Amniotic epithelial cell (primary cell): ENCODE measurements around the gene MKI67.
"Not testable (repeated sequence)": the region's sequence is repeated elsewhere in the genome, so short reads cannot be mapped to it uniquely, and the experiment has no call there.

Experiments used
- DNase-seq: peaks from one replicate; pipeline ENCODE4 v3.0.0-alpha.2; 2010; ENCODE audit warnings: low read depth

Gene MKI67

GRCh38 chr10:128109707-128110106 lies 16.5 kb downstream of the MKI67 start:
- DNase-seq, result no peak

DNA sequence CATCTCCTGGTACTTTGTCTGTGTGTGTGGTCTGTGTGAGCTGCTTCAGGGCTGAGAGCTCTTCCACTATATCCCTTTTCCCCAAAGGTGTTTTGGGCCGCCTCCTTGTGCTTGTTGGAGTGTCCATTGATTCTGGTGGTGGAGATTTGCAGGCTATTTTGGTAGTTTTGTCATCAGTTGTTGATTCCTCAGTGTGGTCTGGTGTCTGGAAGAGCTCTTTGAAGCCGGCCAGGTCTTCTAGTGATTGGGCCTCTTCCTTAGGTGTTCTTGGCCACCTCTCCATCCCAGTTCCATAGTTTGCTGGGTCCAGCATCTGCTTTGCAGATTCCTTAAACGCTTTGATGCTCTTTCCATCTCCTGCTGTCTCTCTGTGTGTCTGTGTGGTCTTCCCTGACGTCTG lies 20.8 kb downstream of the MKI67 start:
- no peak for DNase-seq

DNA sequence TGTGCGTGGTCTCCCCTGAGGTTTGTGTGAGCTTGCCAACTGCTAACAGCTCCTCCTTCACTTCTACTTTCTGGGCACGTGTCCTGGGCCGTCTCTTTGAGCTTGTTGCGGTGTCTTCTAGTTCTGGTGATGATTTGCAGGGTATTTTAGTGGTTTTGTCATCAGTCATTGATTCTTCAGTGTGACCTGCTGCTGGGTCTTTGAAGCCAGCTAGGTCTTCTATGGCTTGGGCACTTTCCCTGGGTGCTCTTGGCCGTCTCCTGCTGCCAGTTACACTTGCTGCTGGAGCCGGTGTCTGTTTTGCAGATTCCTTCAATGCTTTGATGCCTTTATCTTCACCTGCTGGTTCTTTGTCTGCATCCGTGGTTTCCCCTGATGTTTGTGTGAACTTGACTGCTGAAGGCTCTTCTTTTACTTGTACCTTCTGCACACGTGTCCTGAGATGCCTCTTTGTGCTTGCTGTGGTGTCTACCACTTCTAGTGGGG lies 23.0 kb downstream of the MKI67 start:
- DNase-seq, result no peak

DNA sequence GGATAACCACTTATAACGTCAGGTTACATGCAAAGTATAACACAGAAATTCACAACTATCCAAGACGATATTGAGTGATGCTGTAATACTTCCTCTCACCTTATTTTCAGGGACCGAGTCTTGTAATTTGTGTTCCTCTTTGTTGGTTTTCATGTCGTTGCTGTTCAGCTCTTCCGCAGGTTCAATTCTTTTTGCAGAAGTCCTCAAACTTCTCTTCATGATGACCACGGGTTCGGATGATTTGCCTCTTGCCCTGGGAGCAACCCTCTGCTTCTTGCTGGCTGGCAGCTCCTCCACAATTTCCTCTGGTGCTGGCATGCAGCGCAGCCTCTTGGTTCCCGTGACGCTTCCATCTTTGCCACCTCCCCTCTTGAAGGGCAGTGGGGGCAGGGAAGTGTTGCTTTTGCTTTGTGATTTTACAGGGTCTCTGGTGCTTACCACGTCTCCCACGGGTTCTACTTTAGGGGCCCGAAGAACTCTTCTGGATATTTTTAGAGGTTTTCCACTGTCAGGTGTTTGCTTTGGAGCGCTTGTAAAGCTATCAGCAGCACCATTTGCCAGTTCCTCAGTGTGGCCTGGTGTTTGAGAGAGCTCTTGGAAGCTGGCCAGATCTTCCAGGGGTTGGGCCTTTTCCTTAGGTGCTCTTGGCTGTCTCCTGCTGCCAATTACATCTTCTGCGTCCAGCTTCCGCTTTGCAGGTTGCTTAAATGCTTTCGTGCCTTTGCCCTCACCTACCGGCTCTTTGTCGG lies 23.6 kb downstream of the MKI67 start:
- no peak for DNase-seq

- DNase-seq, result no peak
Observed at GRCh38 chr10:128101901-128102300, 24.3 kb downstream of the MKI67 start.

DNA sequence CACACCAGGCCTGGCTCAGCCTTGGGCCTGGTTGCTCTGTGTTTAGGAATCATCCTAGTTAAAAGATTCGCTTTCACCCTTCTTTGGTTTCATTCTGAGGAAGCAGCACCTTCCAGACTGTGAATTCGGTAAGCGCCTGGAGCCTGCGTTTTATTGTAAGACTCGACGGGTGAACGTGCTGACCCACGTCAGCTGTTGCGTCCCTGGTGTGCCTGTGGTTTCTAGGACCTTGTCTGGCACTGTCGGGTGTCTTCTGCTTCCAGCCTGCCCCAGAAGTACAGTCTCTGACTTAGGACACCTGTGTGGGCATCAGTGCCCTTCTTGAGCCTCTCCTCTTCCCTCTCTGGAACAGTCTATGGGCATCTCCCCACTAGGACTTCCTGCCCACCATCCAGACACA lies 26.3 kb downstream of the MKI67 start:
- DNase-seq, result no peak

DNA sequence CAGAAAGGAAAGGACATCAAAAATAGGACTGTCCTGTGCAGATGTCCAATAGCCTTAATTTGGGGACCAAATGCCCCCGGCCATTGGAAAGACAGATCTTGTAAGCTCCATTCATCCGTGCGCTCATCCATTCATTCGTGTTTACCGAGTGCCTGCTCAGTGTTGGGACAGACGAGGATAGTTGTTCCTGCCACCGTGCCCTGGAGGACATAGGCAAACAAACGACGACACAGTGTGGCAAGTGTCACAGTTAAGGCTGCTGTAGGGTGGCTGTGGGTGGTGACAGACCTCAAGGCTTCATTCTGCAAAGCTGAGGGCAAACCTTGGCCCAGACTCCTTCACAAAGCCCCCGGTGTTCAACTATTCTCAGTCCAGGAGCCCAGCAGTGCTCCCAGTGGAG lies 27.6 kb downstream of the MKI67 start:
- DNase-seq, result no peak

DNA sequence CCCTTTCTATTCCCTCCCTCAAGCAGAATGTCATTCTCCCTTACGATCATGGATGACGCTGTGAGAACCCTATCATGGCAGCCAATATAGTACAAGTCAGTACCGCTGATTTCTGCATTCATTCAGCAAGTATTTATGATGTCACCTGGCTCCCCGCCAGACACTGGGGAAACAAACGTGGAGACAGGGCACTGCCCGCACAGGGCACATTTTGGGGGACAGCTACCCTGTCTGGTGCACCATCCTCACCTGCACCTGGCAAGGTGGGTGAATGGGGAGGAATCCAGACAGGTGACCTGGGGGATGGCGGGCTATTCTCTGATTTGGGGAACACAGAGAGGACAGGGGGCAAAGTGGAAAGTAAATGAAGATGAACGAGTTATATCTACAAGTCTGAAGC lies 28.4 kb downstream of the MKI67 start:
- no peak for DNase-seq

- no peak for DNase-seq
Observed at GRCh38 chr10:128096486-128097199, 29.6 kb downstream of the MKI67 start.

- DNase-seq, result no peak
Observed at GRCh38 chr10:128095753-128096469, 30.3 kb downstream of the MKI67 start.

GRCh38 chr10:128095027-128095752 lies 31.0 kb downstream of the MKI67 start:
- no peak for DNase-seq

DNA sequence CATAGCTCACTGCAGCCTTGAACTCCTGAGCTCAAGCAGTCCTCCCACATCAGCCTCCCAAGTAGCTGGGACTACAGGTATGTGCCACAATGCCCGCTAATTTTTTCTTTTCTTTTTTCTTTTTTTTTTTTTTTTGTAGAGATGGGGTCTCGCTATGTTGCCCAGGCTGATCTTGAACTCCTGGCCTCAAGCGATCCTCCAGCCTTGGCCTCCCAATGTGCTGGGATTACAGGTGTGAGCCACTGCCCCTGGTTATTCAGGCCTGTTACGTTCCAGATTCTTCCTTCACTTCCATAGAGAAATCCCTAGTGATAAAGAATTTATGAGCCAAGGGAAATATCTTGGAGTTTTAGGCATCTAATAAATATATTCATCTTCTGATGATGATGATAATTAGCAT lies 31.6 kb downstream of the MKI67 start:
- DNase-seq, result not testable (repeated sequence)

GRCh38 chr10:128092454-128092853 lies 33.8 kb downstream of the MKI67 start:
- DNase-seq, result no peak

DNA sequence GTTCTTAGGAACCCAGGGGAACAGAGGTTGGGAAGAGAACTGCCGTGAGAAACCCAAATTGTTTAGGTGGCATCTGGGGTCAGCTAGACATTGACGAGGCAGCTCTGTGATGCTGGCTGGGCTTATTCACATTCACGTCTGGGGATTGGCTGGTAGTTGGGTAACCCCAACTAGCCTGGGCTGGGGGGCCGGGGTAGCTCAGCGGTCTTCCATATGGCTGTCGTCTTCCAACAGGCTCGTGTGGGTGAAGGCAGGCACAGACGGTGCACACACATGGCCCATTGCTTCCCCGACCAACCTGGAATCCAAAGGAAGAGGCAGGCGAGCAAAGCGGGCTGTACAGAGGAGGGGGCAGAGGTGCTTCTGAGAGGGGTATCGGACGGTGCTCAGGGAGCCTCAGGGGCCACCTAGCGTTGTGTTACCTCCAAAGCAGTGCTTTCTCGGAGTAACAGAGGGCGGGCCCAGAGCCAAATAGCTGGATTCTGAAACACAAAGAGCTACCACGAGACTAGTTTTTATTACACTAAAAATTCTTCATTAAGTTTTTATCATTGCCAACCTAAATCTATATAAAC lies 34.5 kb downstream of the MKI67 start:
- DNase-seq, result no peak

- DNase-seq, result no peak
Observed at GRCh38 chr10:128087884-128088709, 38.1 kb downstream of the MKI67 start.

- no peak for DNase-seq
Observed at GRCh38 chr10:128087146-128087883, 38.9 kb downstream of the MKI67 start.

DNA sequence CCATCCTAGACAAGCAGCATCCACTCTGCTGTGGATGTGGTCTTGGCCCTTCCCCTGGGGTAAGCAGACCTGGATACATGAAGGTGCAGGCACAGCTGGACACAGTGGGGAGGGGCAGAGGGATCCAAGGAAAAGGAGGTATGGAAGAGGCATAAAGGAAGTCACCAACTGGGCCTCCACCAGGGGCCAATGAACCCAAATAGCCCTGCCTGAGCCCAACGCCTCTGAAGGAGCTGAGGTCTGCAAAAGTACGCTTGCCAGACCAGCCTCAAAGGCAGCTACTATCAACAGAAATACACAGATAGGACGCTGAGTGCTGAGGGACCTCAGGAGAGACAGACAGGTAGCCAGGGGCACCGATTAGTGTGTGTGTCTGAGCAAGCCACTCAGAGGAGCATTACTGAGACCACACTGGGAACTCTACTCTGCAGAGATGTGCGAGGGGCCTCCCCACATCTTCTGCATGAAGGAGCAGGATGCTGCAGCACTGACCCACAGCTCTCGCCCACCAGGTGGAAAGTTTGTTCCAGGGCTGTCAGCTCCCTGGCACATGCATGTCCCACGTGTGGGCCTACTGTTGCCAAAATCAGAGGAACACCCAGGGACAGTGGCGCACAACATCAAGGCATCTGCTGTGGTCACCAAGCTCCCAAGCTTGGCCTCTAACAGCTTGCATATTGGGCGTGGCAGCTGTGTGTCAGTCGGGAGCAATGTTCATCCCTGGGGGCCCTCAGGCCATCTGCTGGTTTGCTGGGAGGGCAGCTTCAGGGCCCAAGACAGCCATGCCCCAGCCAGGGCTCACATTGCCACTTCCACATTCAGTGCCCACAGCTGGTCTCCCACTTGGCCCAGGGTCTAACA lies 40.0 kb downstream of the MKI67 start:
- DNase-seq, result no peak

DNA sequence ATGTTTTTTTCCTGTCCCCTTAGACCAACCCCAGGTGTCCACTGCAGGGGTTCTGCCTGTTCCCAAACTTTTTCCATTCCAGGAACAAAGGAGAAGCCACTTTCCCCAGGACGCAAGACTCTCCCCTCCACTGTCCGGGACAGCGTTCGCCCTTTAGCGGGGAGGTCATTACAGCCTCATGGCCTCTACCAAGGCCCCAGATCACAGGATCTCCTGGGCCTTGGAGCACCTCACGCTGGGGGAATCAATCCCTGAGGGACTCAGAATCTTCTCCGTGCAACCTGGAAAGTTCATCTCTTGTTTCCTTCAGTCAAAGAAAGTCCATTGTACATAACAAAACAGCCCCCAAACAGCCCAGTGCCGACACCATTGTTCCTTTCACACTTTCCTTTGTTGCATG lies 41.2 kb downstream of the MKI67 start:
- DNase-seq, result no peak

GRCh38 chr10:128084364-128084763 lies 41.9 kb downstream of the MKI67 start:
- no peak for DNase-seq
